Measurements from ENCODE around the gene PCSK2.
A peak's percentile ranks its signal among the peaks of the same experiment; 100 is the strongest.

The PCSK2 gene

DNA sequence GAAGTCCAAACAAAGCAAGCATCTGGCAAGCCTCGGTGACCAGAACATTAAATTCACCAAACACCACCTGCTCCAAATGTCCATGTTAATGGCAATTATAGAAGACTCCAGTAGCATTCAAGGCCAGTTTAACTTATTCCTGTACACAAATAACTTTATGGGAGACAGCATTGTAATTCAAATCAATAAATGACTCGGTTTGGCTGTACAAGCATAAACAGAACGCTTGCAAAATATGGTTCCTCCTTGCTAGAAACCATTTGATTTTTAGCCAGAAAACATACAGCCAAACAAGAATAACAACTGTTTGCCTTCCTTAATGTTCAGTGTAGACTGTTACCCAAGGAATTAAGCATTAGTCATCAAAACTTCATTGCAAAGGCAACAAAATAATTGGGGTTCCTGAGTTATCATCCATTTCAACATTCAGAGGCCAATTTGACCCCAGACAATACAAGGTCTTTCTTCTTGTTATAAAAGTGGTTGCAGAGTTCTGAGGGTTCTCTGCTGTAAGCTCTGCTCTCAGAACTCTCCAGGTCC lies 179.3 kb downstream of the PCSK2 start:
- no peak for DNase-seq

DNA sequence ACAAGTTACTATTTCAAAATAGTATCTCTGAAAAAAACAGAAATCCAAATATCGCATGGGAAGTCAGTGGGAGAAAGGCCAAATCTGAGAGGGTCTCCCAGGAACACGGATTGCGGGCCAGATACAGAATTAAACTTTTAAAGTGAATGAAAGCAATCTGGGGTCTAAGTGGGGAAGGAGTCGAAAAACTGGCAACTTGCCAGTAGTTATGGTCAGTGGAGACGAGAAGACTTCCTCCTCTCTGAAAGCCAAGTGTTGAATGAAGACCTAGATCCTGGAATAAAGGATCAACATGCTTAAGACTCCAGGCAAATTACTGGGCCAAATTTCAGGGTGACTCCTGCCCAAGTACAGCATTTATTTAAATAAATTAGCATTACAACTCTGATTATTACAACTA lies 180.7 kb downstream of the PCSK2 start:
- DNase-seq, result no peak

DNA sequence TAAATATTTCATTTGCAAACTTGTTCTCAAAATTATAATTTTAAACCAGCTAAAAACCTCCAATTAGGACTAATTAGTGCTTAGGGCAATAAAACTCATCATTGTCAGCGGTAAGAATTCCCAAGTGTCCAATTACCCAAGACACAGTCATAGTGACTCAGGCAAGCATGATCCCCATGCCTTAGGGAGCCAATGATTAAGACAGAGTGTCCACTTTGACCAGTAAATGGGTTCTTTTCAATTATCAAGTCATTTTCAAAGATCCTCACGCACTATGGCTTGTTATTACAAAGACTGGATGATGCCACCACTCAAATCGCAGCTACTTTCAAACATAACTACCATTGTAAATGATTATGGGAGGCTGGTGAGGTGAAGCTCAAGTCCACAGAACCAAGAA lies 190.4 kb downstream of the PCSK2 start:
- DNase-seq, result no peak

DNA sequence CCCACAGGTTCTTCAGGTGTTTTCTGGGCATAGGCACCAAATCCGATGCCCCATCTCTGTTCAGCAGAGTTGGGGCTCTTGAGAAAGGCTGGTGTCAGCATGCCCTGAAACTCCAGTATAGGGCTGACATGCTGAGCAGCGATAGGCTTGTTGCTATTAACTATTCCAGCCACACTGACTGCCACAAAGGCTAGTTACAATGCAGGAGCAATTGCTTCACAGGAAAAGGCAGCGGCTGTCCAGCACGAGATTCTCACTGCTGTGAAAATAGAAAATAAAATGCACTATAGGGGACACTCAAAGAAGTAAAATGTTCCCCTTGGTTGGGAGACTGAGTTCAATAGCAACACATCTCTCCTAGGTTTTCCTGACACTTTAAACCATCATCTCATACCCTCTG lies 191.9 kb downstream of the PCSK2 start:
- no peak for DNase-seq

DNA sequence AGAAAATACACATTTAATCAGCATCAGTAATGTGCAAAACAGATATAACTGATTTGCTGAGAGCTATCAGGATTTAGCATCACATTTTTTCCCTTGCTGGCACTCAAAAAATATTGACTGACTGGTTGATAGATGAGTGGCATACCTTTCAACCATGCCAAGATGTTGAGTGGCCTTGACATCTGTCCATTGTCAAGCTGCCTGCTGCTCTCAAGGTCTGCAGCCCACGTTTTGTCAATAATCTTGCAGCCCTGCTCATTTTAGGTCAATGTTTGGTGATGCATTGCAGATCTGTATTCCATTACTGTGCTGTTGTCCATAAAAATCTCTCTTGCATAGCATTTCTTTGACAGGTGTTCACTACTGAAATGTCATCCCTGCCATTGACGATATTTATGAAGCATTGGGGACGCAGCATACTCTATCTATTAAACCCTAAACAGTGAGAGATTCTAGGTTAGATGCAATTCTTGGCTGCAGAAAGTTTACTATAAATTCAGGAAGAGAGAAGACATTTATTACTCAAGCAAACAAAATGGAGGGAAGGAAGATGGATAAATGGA lies 192.7 kb downstream of the PCSK2 start:
- DNase-seq, result no peak

DNA sequence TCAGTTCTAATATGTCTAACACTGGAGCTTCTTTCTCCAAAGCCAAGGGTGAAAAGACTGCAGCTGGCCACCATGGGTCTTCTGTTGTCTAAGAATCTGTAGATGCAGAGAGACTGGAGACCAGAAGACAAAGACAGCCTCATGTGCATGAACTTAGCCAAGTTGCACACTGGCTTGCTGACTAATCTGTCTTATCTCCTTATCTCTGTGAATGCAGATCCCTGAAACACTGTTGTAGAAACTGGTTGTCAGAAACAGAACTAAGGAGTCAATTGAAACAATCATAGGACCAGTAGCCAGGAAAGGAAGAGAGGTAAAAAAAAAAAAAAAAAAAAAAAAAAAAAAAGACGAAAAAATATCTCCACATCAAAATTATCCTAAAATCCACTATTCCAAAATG lies 194.7 kb downstream of the PCSK2 start:
- DNase-seq, result no peak

DNA sequence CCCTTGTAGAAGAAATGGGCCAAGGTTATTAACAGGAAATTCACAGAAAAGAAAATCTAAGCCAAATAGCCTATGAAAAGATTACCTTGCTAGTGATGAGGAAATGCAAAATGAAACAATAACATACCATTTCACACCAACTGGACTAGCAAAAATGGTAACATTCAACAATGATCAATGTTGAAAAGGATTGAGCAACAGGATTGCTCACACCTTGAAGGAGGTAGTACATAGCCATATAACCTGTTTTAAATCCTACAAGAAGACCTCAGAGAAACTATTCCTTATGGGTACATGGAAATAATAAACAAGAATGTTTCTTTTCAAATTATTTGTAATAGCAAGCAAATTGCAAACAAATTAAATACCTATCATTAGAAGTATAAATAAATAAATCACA lies 196.9 kb downstream of the PCSK2 start:
- DNase-seq, result no peak

DNA sequence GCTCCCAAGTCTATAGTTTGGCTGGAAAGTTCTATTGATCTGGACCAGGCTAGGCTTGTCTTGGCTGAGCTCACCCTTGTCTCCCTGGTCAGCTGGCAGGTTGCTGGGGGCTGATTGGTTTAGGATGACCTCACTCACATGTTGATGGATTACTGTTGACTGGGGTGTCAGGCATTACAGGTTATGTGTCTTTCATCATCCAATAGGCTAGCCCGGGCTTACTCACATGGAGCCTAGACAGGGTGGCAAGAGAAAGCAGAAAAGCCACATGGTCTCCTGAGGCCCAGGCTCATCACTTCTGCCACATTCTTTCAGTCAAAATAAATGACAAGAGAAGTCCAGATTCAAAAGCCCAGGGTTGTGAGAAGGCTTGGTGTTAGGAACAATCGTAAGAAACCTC lies 200.8 kb downstream of the PCSK2 start:
- DNase-seq, result no peak

DNA sequence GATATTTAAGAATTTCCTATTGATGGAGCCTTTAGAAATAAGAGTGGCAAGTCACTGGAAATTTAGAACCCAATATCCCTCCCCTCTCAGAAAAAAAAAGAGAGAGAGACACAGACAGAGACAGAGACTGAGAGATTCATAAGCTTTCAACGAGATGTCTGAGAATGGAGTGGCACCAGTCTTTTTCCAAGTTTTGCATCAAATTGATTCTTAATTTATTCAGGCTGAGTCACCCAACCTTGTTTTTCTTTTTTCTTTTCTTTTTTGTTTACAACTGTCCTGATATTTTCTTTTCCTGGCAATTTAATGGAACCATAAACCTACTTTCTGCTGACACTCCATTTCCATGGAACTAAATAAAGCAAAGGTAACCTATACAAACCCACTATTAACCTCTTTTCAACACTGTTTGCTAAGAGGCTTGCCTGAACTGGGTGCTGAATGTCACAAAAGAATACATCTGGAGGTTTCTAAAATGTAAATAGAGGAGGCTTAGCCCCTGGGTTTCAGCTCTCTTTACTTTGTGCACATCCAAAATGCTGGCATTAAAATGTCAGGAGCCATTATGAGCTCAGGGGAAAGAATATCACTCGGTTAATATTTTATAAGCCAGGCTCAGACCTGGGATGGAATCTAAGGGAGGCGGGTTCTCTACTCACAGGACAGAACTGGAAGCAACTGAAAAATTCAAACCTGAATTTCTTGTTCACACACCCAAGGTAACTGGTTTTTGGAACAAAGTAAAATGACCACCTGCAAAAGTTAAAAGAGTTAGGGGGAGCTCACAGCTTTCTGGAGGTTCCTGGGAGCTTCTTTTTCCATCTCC lies 203.5 kb downstream of the PCSK2 start:
- DNase-seq, result no peak

DNA sequence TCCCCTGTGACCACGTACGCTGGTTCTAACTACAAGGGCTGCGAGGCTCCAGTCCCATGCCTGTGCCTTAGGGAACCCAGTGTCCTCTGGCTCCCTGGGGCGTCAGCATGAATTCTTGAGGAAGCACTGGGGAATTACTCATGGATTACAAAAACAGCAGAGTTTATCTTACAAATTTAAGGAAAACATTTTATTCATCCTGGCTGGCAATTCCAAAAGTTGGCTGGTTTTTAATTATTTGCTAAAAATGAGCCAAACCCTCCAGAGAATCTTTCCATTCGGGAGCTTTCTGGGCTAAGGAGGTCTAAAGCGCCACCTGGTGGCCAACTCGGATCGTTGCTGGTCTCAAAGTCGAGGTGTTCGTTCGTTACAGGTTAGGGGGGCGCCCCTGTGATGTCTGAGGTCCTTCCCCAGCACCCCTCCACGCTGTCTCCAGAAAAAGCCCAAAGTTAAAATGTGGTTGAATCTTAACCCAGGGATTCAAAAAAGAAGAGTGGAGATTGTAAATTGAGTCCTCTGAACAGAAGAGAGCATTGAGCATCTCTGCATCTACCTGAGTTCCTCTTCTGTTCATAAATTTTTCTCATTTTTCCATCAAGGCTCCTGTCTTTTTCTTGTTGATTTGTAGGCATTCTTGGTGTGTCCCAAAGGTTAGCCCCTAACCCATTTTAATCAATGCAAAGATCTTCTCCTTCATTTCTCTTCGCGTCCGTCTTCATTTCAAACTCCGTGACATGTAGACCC lies 205.0 kb downstream of the PCSK2 start:
- DNase-seq, result peak; percentile 35

DNA sequence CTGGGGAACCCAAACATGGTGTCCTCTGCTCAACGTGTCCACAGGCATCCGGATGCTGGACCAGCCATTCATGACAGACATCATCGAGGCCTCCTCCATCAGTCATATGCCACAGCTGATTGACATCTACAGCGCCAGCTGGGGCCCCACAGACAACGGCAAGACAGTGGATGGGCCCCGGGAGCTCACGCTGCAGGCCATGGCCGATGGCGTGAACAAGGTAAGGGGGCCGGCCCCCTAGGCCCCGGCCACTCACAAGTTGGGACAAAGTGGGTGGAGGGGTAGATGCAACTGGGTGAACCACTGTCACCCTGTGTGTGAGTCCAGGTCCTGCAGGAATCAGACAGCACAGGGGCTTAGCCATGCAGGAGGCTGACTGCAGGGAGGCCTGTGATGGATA lies 209.8 kb downstream of the PCSK2 start:
- DNase-seq, result no peak

DNA sequence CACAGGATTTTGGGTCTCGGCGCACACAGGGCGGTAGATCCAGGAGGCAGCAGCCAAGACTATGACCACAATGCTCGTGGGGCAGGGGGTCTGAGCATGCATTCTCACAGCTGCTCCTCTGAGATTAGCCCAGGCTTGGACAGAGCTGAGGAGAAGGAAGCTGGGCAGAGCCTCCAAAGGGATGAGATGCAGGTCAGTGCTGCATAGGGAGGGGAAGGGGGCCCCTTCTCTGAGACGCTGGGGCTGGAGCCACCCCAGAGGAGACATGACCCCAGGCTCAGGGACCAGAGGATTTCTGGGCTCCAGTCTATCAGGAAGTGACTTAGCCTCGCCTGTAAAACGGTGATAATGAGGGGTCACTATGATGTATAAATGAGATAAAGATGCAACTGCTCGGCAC lies 210.4 kb downstream of the PCSK2 start:
- DNase-seq, result no peak

DNA sequence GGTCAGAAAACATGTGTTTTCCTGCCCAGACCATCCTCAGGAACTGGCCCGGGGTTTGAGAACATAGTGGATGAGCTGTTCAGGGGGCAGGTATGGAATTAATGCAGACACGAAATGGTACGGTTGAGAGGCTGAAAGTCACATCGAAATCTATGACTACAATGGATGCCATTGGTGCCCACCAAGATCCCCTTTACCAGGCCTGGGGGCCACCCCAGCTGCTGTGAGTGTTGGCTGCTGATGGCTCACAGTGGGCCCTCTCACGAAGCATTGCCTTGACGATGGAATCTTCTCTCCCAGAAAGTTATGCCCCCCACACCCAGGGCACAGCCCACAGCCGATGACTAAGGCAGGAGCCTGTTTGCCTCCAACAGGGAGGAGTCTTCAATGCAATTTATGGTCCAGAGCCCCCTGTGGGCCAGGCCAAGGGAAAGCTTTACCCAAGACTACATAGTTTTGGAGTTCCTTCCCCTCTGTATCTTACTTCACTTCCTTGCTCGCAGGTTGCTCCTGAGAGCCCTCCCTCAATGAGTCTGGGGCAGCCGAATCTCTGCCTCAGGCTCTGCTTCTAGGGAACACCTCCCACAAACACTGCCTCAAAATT lies 211.7 kb downstream of the PCSK2 start:
- DNase-seq, result no peak

DNA sequence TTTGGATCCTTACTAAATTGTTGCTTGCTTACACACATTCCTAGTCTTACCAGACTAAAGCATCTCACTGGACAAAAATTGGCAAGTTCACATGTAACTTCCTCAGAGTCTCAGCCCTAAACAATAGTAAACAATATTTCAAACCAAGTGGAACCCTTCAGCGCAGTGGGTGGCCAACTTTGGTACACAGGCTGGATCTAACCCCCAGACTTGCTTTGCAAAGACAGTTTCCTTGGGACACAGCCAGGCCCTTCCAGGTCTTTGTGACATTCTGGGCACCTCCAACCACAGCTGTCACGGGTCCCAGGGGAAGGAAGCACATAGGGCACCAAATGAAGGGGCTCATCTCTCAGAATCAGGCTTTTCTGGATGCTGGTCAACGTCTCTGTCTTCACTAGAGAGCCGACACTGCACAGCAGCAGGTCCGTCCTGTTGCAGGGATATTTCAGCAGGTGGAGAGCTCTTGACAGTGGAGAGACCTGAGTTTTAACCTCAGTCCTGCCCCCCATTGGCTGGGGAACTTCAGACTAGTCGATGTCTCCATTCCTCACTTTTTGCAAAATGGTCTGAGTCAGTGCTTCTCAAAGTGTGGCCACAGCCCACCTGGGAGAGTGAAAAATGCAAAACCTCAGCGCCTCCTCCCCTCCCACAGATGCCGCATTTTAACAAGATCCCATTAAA lies 212.9 kb downstream of the PCSK2 start:
- no peak for DNase-seq

DNA sequence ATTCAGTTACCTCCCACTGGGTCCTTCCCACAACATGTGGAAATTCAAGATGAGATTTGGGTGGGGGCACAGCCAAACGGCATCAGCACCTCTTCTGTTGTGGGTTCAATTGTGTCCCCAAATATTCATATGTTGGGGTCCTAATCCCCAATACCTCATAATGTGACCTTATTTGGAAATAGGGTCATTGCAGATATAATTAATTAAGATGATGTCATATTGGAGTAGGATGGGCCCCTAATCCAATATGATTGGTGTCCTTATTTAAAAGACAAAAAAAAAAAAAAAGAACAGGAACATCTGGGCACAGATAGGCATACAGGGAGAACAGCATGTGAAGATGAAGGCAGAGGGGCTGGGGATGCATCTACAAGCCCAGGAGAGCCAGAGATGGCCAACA lies 214.9 kb downstream of the PCSK2 start:
- no peak for DNase-seq

DNA sequence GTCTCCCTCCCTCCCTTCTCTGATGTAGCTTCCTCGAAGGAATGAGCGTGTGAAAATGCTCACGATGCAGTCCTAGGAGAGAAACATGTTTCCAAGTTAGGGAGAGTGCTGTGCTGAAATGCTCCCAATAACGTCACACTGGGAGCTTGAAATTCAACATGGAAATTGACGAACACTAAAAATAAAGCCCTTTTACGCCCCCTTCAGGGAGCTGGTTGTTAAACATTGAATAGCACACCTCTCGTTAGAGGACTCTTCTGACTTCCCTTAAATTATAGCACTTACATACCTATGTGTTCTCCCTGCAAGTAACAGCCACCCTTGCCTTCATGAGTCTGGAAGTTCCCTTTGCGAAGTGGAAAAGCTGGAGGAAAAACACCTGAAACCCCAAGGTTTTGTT lies 215.7 kb downstream of the PCSK2 start:
- no peak for DNase-seq

DNA sequence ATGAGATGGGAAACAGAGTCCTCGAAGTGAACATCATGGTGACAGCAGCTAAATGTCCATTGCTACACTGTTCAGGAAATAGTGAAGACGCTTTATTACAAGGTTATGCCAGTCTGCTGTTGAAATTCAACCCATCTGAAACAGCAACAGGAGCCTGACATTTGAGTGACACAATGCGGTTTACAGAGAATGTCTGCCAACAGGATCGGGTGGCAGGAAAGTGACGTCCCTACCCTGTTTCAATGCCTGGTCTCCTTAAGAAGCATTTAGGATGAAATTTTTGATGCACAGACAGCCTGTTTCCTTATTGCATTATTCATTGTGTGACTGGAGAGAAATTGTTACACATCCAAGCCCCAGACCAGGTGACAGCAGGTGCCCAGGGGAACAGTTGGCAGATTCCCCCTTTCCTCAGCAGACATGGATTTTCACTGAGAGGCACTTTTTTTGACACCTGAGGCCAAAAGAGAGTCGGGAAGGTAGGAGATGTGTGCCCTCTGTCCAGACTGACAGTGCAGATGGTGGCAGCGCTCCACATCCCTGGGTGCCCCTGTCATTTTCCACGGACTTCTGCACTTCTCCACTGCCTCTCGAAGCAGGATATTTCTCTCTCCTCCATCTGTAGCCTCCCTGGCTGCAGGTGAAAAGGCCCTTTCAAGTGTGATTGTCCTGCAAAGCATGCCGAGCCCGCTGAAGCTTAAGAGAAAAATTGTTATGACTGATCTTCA lies 216.5 kb downstream of the PCSK2 start:
- no peak for DNase-seq

DNA sequence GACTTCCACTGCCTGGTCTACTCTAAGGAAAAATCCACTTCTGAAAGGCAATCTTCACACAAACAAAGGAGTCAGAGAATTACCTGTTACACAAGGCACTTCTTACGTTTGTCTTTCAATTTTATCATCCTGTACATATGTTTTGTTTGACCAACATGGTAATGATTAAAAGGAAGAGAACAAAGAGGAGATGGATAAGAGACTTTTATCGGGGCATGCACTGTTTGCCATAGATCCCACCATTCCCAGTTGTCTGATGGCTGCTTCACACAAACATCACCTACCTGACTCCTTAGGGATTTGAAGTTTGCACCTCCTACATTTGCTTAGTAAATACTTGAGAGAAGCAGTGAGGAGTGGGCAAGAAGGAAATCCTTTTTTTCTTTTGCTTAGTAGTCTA lies 217.3 kb downstream of the PCSK2 start:
- no peak for DNase-seq

DNA sequence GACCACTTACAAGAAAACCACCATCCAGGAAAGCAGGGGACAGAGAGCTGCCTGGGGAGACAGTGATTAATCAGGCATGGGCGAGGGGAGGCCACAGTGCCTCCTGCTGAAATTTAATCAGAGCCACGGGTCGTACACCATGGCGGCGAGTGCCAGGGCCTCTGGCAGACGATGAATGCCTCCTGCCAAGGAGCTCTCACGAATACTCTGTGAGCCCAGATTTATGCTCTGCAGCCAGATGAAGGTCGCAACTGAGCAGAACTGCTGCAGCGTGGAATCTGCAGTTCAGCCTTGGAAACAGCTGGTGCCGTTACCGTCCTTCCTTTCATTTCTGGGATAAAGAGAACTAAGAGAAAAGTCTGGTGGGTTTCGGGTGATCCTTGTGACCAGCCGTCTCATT lies 218.7 kb downstream of the PCSK2 start:
- DNase-seq, result no peak

DNA sequence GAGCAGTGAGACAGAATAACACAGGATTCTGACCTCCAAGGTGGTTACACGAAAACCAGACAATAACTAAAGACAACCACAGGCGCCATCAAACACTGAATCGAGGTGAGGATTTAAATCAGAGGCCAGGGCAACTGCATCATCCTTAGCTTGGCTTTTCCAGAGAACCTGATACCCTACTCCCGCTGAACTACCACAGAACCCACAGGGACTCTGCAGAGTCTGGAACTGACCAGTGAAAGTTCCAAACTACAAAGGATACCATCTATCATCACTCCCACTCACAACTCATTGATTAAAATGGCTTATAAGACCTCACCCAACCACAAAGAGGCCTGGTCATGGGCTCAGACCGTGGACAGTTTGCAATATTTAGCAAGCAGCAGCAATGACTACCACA lies 219.3 kb downstream of the PCSK2 start:
- no peak for DNase-seq

DNA sequence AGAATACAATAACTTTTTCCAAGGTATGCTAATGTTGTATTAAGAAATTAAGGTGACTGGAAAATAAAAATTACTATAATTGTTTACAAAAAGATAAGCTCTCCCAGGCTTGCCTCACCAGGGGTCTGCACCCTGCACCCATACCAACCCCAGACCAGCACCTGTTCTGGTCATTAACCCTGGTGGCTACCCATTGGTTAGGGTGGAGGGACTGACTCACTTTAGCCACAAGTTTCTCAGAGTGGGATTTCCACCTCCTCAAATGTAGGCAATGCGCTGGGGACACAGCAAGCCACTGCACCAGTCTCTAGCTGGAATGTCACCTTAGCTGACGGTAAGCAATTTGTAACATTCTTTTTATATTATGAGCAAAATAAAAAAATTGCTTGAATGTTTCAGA lies 221.2 kb downstream of the PCSK2 start:
- no peak for DNase-seq

DNA sequence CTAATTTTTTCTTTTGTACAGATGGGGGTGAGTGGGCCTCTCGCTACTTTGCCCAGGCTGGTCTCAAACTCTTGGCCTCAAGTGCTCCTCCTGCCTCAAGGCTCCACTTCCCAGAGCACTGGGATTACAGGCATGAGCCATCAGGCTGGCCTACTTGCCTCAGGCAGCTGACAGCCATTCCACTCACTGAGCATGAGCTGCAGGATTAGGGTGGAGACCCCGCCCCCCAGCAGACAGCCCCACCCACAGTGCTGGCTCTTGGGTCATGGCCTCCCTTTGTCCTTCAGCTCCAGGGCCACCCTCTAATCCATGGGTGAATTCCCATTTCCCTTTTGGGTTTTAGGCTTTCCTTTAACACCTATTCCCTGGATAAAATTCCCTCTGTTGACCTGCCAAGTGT lies 222.2 kb downstream of the PCSK2 start:
- DNase-seq, result no peak
